HG03139 (cell line): Measurements from ENCODE around the gene AFMID.
A peak's percentile ranks its signal among the peaks of the same experiment; 100 is the strongest.

ENCODE experiments used
- ATAC-seq: cut with Tn5 transposase; IDR thresholded peaks from one replicate; pipeline ENCODE4 v1.9.1; 2021; ENCODE audit not compliant: unreplicated experiment

AFMID gene

GRCh38 chr17:78176548-78177025 lies 10.6 kb upstream of the AFMID start:
- no peak for ATAC-seq

- no peak for ATAC-seq
These were observed 7.8 kb upstream of the AFMID start for GRCh38 chr17:78179372-78179771.

- no peak for ATAC-seq
These were observed 7.1 kb upstream of the AFMID start for GRCh38 chr17:78180083-78180482.

GRCh38 chr17:78180508-78180907 lies 6.7 kb upstream of the AFMID start:
- no peak for ATAC-seq

- ATAC-seq: no peak
These were observed 4.7 kb upstream of the AFMID start for GRCh38 chr17:78182504-78182903.

- no peak for ATAC-seq
These were observed 3.2 kb upstream of the AFMID start for GRCh38 chr17:78183916-78184315.

- no peak for ATAC-seq
These were observed 2.8 kb upstream of the AFMID start for GRCh38 chr17:78184351-78184750.

GRCh38 chr17:78184868-78185267 lies 2.3 kb upstream of the AFMID start:
- no peak for ATAC-seq

GRCh38 chr17:78185981-78186691 lies 1.0 kb upstream of the AFMID start:
- ATAC-seq: no peak

GRCh38 chr17:78196716-78197115 lies 9.6 kb downstream of the AFMID start:
- no peak for ATAC-seq

- ATAC-seq: no peak
These were observed 10.1 kb downstream of the AFMID start for GRCh38 chr17:78197147-78197832.

- no peak for ATAC-seq
These were observed 13.3 kb downstream of the AFMID start for GRCh38 chr17:78200451-78200850.

GRCh38 chr17:78202666-78203065 lies 15.5 kb downstream of the AFMID start:
- ATAC-seq: no peak

GRCh38 chr17:78204387-78205123 lies 17.4 kb downstream of the AFMID start:
- ATAC-seq: no peak

- no peak for ATAC-seq
These were observed 18.1 kb downstream of the AFMID start for GRCh38 chr17:78205124-78205775.

GRCh38 chr17:78206298-78206697 lies 19.1 kb downstream of the AFMID start:
- no peak for ATAC-seq

- ATAC-seq: no peak
These were observed 21.3 kb downstream of the AFMID start for GRCh38 chr17:78208486-78208885.

- ATAC-seq: no peak
These were observed 22.9 kb downstream of the AFMID start for GRCh38 chr17:78210111-78210510.

- no peak for ATAC-seq
These were observed 23.9 kb downstream of the AFMID start for GRCh38 chr17:78211032-78211431.

GRCh38 chr17:78214016-78214705 lies 27.0 kb downstream of the AFMID start, which contains the start of gene BIRC5:
Gene BIRC5, plus strand, starts transcription at chr17:78214253. Its CDS starts 64 bp downstream, at chr17:78214317.
- ATAC-seq: peak; percentile 88

GRCh38 chr17:78214706-78215061 lies 27.5 kb downstream of the AFMID start:
- no peak for ATAC-seq
